Activated T-cell treated with anti-CD3 and anti-CD28 coated beads for 1 hour (primary cell): ENCODE results near the gene COBL.

Experiments
- DNase-seq: peaks from one replicate; pipeline ENCODE4 v3.0.0-alpha.2; 2020; ENCODE audit warnings: low read depth

COBL gene

GRCh38 chr7:51140199-51141164 is 176.1 kb downstream of the COBL start:
- DNase-seq = no peak

GRCh38 chr7:51139796-51140195 is 176.8 kb downstream of the COBL start:
- no peak for DNase-seq

- DNase-seq = no peak
Measured at GRCh38 chr7:51138123-51139085, 178.2 kb downstream of the COBL start.

- no peak for DNase-seq
Measured at GRCh38 chr7:51135576-51135975, 181.0 kb downstream of the COBL start.

- DNase-seq = no peak
Measured at GRCh38 chr7:51134013-51134441, 182.6 kb downstream of the COBL start.

GRCh38 chr7:51132661-51133060 is 183.9 kb downstream of the COBL start:
- DNase-seq = no peak

- no peak for DNase-seq
Measured at GRCh38 chr7:51129527-51130472, 186.8 kb downstream of the COBL start.

- no peak for DNase-seq
Measured at GRCh38 chr7:51128545-51129435, 187.8 kb downstream of the COBL start.

- no peak for DNase-seq
Measured at GRCh38 chr7:51127618-51127904, 189.0 kb downstream of the COBL start.

GRCh38 chr7:51126813-51127617 is 189.6 kb downstream of the COBL start:
- DNase-seq = no peak

GRCh38 chr7:51126324-51126723 is 190.3 kb downstream of the COBL start:
- no peak for DNase-seq

- DNase-seq = no peak
Measured at GRCh38 chr7:51124321-51124720, 192.3 kb downstream of the COBL start.

GRCh38 chr7:51123322-51124019 is 193.1 kb downstream of the COBL start:
- no peak for DNase-seq

- DNase-seq = no peak
Measured at GRCh38 chr7:51121931-51122425, 194.6 kb downstream of the COBL start.

GRCh38 chr7:51121036-51121790 is 195.4 kb downstream of the COBL start:
- no peak for DNase-seq

GRCh38 chr7:51118628-51119027 is 198.0 kb downstream of the COBL start:
- DNase-seq = no peak

- no peak for DNase-seq
Measured at GRCh38 chr7:51114501-51114900, 202.1 kb downstream of the COBL start.

GRCh38 chr7:51113962-51114361 is 202.6 kb downstream of the COBL start:
- no peak for DNase-seq
